GM12878 (cell line): ENCODE measurements around the gene CAMLG. TPM values are rescaled to one million over a fixed set of nuclear protein-coding genes. Genes with fewer than 3 reads are reported as not detected.

Source experiments
- BACH1 ChIP-seq: fragments of 450-650 bp; IDR thresholded peaks from 2 replicates; pipeline ENCODE4 v1.6.1; 2017; ENCODE audit warnings: mild to moderate bottlenecking, borderline replicate concordance
- CBFB ChIP-seq: IDR thresholded peaks from 2 replicates; pipeline ENCODE4 v1.6.1; 2016; ENCODE audit warnings: antibody characterized with exemption, low read depth
- CEBPB ChIP-seq, 2 experiments: fragments of 150-350 bp in 1 of 2; IDR thresholded peaks; 2 replicates each; pipeline ENCODE4 v1.6.1; 2012 to 2014; ENCODE audit warnings: low read depth in 2 of 2, low read length in 2 of 2, borderline replicate concordance in 1 of 2, inconsistent platforms in 1 of 2
- CREM ChIP-seq: IDR thresholded peaks from 2 replicates; pipeline ENCODE4 v1.6.1; 2014; ENCODE audit warnings: antibody characterized with exemption, low read depth
- DPF2 ChIP-seq: fragments of 450-650 bp; IDR thresholded peaks from 2 replicates; pipeline ENCODE4 v1.6.1; 2017; ENCODE audit warnings: mild to moderate bottlenecking
- EP300 ChIP-seq, 2 experiments: fragments of 150-350 bp in 1 of 2; IDR thresholded peaks; 2 replicates each; pipeline ENCODE4 v1.6.1; 2011 to 2012; ENCODE audit warnings: low read depth in 2 of 2, low read length in 2 of 2, borderline replicate concordance in 1 of 2, improper control_type of control experiment in 1 of 2, inconsistent platforms in 1 of 2; ENCODE audit not compliant: control insufficient read depth in 1 of 2
- FOS ChIP-seq: IDR thresholded peaks from 3 replicates; pipeline ENCODE4 v1.6.1; 2011; ENCODE audit warnings: borderline replicate concordance; ENCODE audit not compliant: insufficient read length; ENCODE audit errors: extremely low read depth
- FOXK2 ChIP-seq: fragments of 450-650 bp; IDR thresholded peaks from 2 replicates; pipeline ENCODE4 v1.6.1; 2017; ENCODE audit warnings: mild to moderate bottlenecking, moderate library complexity
- GATAD2B ChIP-seq: fragments of 450-650 bp; conservative IDR thresholded peaks from 2 replicates; pipeline ENCODE4 v1.6.1; 2017; ENCODE audit warnings: low read depth, mild to moderate bottlenecking, moderate library complexity
- HDAC2 ChIP-seq: fragments of 200-600 bp; sonication (generic); IDR thresholded peaks from 2 replicates; pipeline ENCODE4 v1.6.1; 2017
- JUND ChIP-seq: IDR thresholded peaks from 2 replicates; pipeline ENCODE4 v1.6.1; 2012; ENCODE audit warnings: low read depth, mild to moderate bottlenecking, low read length, improper control_type of control experiment, moderate library complexity
- KAT2A ChIP-seq: conservative IDR thresholded peaks from 2 replicates; pipeline ENCODE4 v1.6.1; 2011; ENCODE audit warnings: low read depth, low read length; ENCODE audit not compliant: control insufficient read depth
- MYC ChIP-seq: IDR thresholded peaks from 2 replicates; pipeline ENCODE4 v1.6.1; 2011; ENCODE audit warnings: mild to moderate bottlenecking, low read length, moderate library complexity, inconsistent platforms; ENCODE audit not compliant: insufficient read depth, insufficient replicate concordance, insufficient read length, severe bottlenecking
- NBN ChIP-seq: fragments of 450-650 bp; IDR thresholded peaks from 2 replicates; pipeline ENCODE4 v1.6.1; 2016
- NR2C1 ChIP-seq: fragments of 450-650 bp; IDR thresholded peaks from 2 replicates; pipeline ENCODE4 v1.6.1; 2017; ENCODE audit warnings: antibody characterized with exemption, mild to moderate bottlenecking, moderate library complexity
- POLR2A ChIP-seq: IDR thresholded peaks from 2 replicates; pipeline ENCODE4 v1.6.1; 2011; ENCODE audit warnings: low read depth, mild to moderate bottlenecking, low read length
- RUNX3 ChIP-seq: IDR thresholded peaks from 2 replicates; pipeline ENCODE4 v1.6.1; 2012; ENCODE audit warnings: low read length, inconsistent platforms
- SRF ChIP-seq, 2 experiments: IDR thresholded peaks; 2 replicates each; pipeline ENCODE4 v1.6.1; 2011; ENCODE audit warnings: low read depth in 2 of 2, low read length in 2 of 2, mild to moderate bottlenecking in 1 of 2, moderate library complexity in 1 of 2
- TAF1 ChIP-seq: IDR thresholded peaks from 2 replicates; pipeline ENCODE4 v1.6.1; 2011; ENCODE audit warnings: mild to moderate bottlenecking, low read depth, low read length, borderline replicate concordance
- polyA plus RNA-seq, 11 experiments: library from polyadenylated mRNA; depleted of rRNA in 4 of 11; unstranded in 6 of 11; stranded (reverse) in 5 of 11; fragments of >200 nt; fragmentation: Nextera tagmentation in 4 of 11; fragmentation: Illumina TruSeq in 1 of 11; extraction: Ambion mirVana in 4 of 11; extraction: Trizol in 1 of 11; gene quantifications; 1 replicate in 1 of 11; 2 replicates in 10 of 11; pipeline versions ENCODE4 v1.2.1 to v1.2.3, GENCODE V29; 2011 to 2016; ENCODE audit warnings: inconsistent platforms in 2 of 11, missing spikeins in 2 of 11, low read depth in 1 of 11
- total RNA-seq, 4 experiments: library from RNA; depleted of rRNA in 3 of 4; stranded (reverse); fragments of >200 nt in 3 of 4; fragmentation: Illumina TruSeq in 1 of 4; extraction: Trizol in 1 of 4; gene quantifications; 2 replicates each; pipeline versions ENCODE4 v1.2.1 to v1.2.3, GENCODE V29; 2013 to 2021
- TF ChIP-seq, protein P1 (sequence below): IDR thresholded peaks from 2 replicates; pipeline ENCODE4 v1.6.1; 2011; ENCODE audit warnings: borderline replicate concordance, low read depth, mild to moderate bottlenecking, moderate library complexity, mixed read lengths, low read length; ENCODE audit not compliant: insufficient read depth; ENCODE audit errors: extremely low read length
- TF ChIP-seq, protein P2 (sequence below): fragments of 450-650 bp; IDR thresholded peaks from 2 replicates; pipeline ENCODE4 v1.6.1; 2017; ENCODE audit warnings: low read depth, mild to moderate bottlenecking, moderate library complexity
- TF ChIP-seq, protein P3 (sequence below): fragments of 450-650 bp; formaldehyde crosslinking; IDR thresholded peaks from 2 replicates; pipeline ENCODE4 v1.4.0; 2020; ENCODE audit warnings: mild to moderate bottlenecking, moderate library complexity
- TF ChIP-seq, protein P4 (sequence below): IDR thresholded peaks from 2 replicates; pipeline ENCODE4 v1.6.1; 2012; ENCODE audit warnings: low read depth, low read length, improper control_type of control experiment

The CAMLG gene
- total and polyA plus RNA-seq, 10 of the 15 experiments (the other 5 are each of a cell fraction or from before 2014, with no cell fraction given), result 18.5 to 51.7 (median 25.5) TPM

DNA sequence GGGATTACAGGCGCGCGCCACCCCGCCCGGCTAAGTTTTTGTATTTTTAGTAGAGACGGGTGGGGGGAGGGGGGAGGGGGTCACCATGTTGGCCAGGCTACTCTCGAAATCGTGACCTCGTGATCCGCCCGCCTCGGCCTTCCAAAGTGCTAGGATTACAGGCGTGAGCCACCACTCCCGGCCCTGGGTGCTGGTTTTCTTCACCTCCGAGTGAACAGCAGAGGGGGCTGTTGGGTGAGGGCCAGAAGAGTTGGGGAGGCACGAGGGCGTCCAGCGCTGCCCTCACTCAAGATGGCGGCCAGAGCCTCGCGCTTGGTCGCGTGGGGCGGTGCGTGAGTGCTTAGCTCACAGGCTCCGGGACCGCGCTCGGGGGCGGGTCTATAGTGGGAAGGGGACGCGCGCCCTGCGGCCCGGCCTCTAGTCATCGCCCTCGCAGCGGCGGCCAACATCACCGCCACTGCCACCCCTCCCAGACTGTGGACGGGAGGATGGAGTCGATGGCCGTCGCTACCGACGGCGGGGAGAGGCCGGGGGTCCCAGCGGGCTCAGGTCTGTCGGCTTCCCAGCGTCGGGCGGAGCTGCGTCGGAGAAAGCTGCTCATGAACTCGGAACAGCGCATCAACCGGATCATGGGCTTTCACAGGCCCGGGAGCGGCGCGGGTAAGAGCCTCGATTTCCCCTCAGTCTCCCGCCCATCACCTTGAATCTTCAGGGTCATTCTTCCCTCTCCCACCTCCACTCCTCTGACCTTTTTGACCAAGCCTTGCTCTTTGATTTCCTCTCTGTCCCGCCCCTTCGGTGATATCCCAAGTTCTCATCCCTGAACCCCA lies at the start of gene CAMLG (continued):
- TF ChIP-seq RUNX3 (peak; percentile 49; the same call in 1 of the 2 replicates), NR2C1 (peak; percentile 86), SRF (IDR thresholded peaks at IDR 0.05; ENCODE audit: low read depth in 2 of 2, low read length in 2 of 2) (peak in 1 of 2 experiments; percentile 78; a peak in 1 of 4 replicates), FOXK2 (no peak), CEBPB (IDR thresholded peaks at IDR 0.05; ENCODE audit: borderline replicate concordance in 1 of 2, low read depth in 2 of 2, low read length in 2 of 2) (no peak), KAT2A (no peak), NBN (peak; percentile 87; the same call in 1 of the 2 replicates), POLR2A (peak; percentile 97), CBFB (peak; percentile 47; the same call in 1 of the 2 replicates), TAF1 (peak; percentile 24; the same call in 1 of the 2 replicates), MYC (peak; percentile 53), EP300 (IDR thresholded peaks at IDR 0.05; ENCODE audit: borderline replicate concordance in 1 of 2, control insufficient read depth in 1 of 2, low read depth in 2 of 2, low read length in 2 of 2) (no peak), DPF2 (0 out of 2 replicates have a peak, but pooled peaks have one; percentile 52), GATAD2B (peak; percentile 61; the same call in 1 of the 2 replicates), CREM (peak; percentile 99), JUND (0 out of 2 replicates have a peak, but pooled peaks have one; percentile 39), FOS (no peak), BACH1 (peak; percentile 82), HDAC2 (no peak)
- TF ChIP-seq, protein P1, sequence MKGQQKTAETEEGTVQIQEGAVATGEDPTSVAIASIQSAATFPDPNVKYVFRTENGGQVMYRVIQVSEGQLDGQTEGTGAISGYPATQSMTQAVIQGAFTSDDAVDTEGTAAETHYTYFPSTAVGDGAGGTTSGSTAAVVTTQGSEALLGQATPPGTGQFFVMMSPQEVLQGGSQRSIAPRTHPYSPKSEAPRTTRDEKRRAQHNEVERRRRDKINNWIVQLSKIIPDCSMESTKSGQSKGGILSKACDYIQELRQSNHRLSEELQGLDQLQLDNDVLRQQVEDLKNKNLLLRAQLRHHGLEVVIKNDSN, result peak; percentile 86
- TF ChIP-seq, protein P2, sequence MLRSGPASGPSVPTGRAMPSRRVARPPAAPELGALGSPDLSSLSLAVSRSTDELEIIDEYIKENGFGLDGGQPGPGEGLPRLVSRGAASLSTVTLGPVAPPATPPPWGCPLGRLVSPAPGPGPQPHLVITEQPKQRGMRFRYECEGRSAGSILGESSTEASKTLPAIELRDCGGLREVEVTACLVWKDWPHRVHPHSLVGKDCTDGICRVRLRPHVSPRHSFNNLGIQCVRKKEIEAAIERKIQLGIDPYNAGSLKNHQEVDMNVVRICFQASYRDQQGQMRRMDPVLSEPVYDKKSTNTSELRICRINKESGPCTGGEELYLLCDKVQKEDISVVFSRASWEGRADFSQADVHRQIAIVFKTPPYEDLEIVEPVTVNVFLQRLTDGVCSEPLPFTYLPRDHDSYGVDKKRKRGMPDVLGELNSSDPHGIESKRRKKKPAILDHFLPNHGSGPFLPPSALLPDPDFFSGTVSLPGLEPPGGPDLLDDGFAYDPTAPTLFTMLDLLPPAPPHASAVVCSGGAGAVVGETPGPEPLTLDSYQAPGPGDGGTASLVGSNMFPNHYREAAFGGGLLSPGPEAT, result peak; percentile 71
- TF ChIP-seq, protein P3, sequence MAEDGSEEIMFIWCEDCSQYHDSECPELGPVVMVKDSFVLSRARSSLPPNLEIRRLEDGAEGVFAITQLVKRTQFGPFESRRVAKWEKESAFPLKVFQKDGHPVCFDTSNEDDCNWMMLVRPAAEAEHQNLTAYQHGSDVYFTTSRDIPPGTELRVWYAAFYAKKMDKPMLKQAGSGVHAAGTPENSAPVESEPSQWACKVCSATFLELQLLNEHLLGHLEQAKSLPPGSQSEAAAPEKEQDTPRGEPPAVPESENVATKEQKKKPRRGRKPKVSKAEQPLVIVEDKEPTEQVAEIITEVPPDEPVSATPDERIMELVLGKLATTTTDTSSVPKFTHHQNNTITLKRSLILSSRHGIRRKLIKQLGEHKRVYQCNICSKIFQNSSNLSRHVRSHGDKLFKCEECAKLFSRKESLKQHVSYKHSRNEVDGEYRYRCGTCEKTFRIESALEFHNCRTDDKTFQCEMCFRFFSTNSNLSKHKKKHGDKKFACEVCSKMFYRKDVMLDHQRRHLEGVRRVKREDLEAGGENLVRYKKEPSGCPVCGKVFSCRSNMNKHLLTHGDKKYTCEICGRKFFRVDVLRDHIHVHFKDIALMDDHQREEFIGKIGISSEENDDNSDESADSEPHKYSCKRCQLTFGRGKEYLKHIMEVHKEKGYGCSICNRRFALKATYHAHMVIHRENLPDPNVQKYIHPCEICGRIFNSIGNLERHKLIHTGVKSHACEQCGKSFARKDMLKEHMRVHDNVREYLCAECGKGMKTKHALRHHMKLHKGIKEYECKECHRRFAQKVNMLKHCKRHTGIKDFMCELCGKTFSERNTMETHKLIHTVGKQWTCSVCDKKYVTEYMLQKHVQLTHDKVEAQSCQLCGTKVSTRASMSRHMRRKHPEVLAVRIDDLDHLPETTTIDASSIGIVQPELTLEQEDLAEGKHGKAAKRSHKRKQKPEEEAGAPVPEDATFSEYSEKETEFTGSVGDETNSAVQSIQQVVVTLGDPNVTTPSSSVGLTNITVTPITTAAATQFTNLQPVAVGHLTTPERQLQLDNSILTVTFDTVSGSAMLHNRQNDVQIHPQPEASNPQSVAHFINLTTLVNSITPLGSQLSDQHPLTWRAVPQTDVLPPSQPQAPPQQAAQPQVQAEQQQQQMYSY (CRISPR knock-in tag), result no peak
- TF ChIP-seq, protein P4, sequence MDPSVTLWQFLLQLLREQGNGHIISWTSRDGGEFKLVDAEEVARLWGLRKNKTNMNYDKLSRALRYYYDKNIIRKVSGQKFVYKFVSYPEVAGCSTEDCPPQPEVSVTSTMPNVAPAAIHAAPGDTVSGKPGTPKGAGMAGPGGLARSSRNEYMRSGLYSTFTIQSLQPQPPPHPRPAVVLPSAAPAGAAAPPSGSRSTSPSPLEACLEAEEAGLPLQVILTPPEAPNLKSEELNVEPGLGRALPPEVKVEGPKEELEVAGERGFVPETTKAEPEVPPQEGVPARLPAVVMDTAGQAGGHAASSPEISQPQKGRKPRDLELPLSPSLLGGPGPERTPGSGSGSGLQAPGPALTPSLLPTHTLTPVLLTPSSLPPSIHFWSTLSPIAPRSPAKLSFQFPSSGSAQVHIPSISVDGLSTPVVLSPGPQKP, result no peak; the same call in 1 of the 2 replicates
